Measurements from ENCODE around the gene SNRNP35. TPM values are rescaled to one million over a fixed set of nuclear protein-coding genes. Genes with fewer than 3 reads are reported as not detected.
"Not testable (repeated sequence)": the region's sequence is repeated elsewhere in the genome, so short reads cannot be mapped to it uniquely, and the experiment has no call there.

The SNRNP35 gene
- total and polyA plus RNA-seq, 9 of the 15 experiments (the other 6 are each of a cell fraction or from before 2014, with no cell fraction given), result 17.7 to 41.0 (median 25.5) TPM

DNA sequence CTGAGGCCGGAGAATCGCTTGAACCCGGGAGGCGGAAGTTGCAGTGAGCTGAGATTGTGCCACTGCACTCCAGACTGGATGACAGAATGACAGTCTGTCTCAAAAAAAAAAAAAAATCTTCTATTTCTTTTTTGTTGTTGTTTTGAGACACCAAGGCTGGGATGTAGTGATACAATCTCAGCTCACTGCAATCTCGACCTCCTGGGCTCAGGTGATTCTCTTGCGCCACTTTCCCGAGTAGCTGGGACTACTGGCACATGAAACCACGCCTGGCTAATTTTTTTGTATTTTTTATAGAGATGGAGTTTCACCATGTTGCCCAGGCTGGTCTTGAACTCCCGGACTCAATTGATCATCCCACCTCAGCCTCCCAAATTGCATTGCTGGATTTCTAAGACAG, 7.3 kb upstream of the SNRNP35 start (continued):
- TF ChIP-seq SNAPC5 (CRISPR knock-in tag; IDR thresholded peaks at IDR 0.05), result no peak
- TF ChIP-seq NCOA1 (IDR thresholded peaks at IDR 0.05; ENCODE audit: low read depth), result no peak
- no peak for TF ChIP-seq SRF (CRISPR knock-in tag; IDR thresholded peaks at IDR 0.05)
- no peak for TF ChIP-seq RNF2 (IDR thresholded peaks at IDR 0.05)

DNA sequence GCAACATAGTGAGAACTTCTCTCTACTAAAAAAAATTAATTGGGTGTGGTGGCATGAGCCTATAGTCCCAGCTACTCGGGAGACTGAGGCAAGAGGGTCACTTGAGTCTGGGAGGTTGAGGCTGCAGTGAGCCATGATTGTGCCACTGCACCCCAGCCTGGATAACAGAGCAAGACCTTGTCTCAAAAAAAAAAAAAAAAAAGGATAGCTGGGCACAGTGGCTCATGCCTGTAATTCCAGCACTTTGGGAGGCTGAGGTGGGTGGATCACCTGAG, 5.7 kb upstream of the SNRNP35 start:
- H3K79me2 ChIP-seq (ENCODE audit: control insufficient read depth, insufficient read depth, low read length); CTCF ChIA-PET (ENCODE audit: low intra/inter-chr PET ratio); BruUV-seq (replicated peaks); H3K4me3 ChIP-seq; H3K9me3 ChIP-seq (replicated peaks; ENCODE audit: control insufficient read depth, insufficient read depth, low read depth, low read length); H3K36me3 ChIP-seq (ENCODE audit: control insufficient read depth, insufficient read depth, low read length); H4K20me1 ChIP-seq (replicated peaks; ENCODE audit: control insufficient read depth, insufficient read depth, low read length); POLR2A ChIA-PET; H3K27ac ChIP-seq (ENCODE audit: extremely low read depth, low read depth, low read length); ATAC-seq; H3K4me2 ChIP-seq (ENCODE audit: insufficient read depth, low read length); H3K9me1 ChIP-seq (ENCODE audit: control insufficient read depth, insufficient read depth, low read length); in situ Hi-C loops (cut with MboI); DNase-seq (ENCODE audit: extremely low read depth in 1 of 4, low spot score in 3 of 4); intact Hi-C loops (cut with micrococcal nuclease); FAIRE-seq; H2AFZ ChIP-seq (ENCODE audit: low read depth, low read length); H3K9ac ChIP-seq (ENCODE audit: insufficient read depth in 1 of 2, low read depth in 2 of 2, low read length in 2 of 2); H3K27me3 ChIP-seq (ENCODE audit: control insufficient read depth in 2 of 2, insufficient read depth in 2 of 2, low read length in 2 of 2); H3K4me1 ChIP-seq (replicated peaks in 1 of 2; ENCODE audit: control insufficient read depth in 2 of 2, insufficient read depth in 2 of 2, low read length in 2 of 2): not testable (repeated sequence)
- 0 out of 2 replicates have a peak, but pooled peaks have one; percentile 0 for TF ChIP-seq ZBTB33 (CRISPR knock-in tag; IDR thresholded peaks at IDR 0.05)
- 50% methylated on average over 1 of the region's 1 CpG for WGBS (ENCODE audit: insufficient coverage, low coverage, missing lambda C conversion rate)

Data from K562 (cell line).